RWPE2 (cell line): ENCODE data around the gene PLXNA4.
A peak's percentile ranks its signal among the peaks of the same experiment; 100 is the strongest.

Experiments
- ATAC-seq: fragments of 200-7000 bp; cut with Tn5 transposase; 3 replicates; pipeline ENCODE4 v1.9.1; 2021; ENCODE audit warnings: low read depth
- DNase-seq: peaks from one replicate; pipeline ENCODE4 v3.0.0-alpha.2; 2020; ENCODE audit warnings: low spot score
- H3K27ac ChIP-seq: fragments of 450-650 bp; 2 replicates; pipeline ENCODE4 v1.5.1; 2017; ENCODE audit warnings: mild to moderate bottlenecking; ENCODE audit not compliant: poor library complexity, severe bottlenecking
- H3K27me3 ChIP-seq: fragments of 250-450 bp; sonication (Bioruptor Pico); 2 replicates; pipeline ENCODE4 v1.5.1; 2021; ENCODE audit warnings: mild to moderate bottlenecking, moderate library complexity; ENCODE audit not compliant: insufficient read depth, poor library complexity, severe bottlenecking
- H3K36me3 ChIP-seq: fragments of 250-450 bp; sonication (Bioruptor Pico); 2 replicates; pipeline ENCODE4 v1.5.1; 2020; ENCODE audit warnings: low read depth, mild to moderate bottlenecking, moderate library complexity
- H3K4me1 ChIP-seq: fragments of 250-450 bp; sonication (Bioruptor Pico); 2 replicates; pipeline ENCODE4 v1.5.1; 2021; ENCODE audit warnings: mild to moderate bottlenecking, moderate library complexity; ENCODE audit not compliant: insufficient read depth, poor library complexity, severe bottlenecking
- H3K4me3 ChIP-seq: fragments of 250-450 bp; sonication (Bioruptor Pico); 2 replicates; pipeline ENCODE4 v1.5.1; 2021; ENCODE audit warnings: mild to moderate bottlenecking, moderate library complexity; ENCODE audit not compliant: severe bottlenecking
- H3K9me3 ChIP-seq: fragments of 250-450 bp; sonication (Bioruptor Pico); 2 replicates; pipeline ENCODE4 v1.5.1; 2021; ENCODE audit warnings: mild to moderate bottlenecking, moderate library complexity; ENCODE audit not compliant: severe bottlenecking
- TF ChIP-seq, protein P1 (sequence below): fragments of 450-650 bp; IDR thresholded peaks from one replicate; pipeline ENCODE4 v1.5.1; 2017; ENCODE audit warnings: mild to moderate bottlenecking, moderate library complexity; ENCODE audit not compliant: poor library complexity, severe bottlenecking

Gene PLXNA4

DNA sequence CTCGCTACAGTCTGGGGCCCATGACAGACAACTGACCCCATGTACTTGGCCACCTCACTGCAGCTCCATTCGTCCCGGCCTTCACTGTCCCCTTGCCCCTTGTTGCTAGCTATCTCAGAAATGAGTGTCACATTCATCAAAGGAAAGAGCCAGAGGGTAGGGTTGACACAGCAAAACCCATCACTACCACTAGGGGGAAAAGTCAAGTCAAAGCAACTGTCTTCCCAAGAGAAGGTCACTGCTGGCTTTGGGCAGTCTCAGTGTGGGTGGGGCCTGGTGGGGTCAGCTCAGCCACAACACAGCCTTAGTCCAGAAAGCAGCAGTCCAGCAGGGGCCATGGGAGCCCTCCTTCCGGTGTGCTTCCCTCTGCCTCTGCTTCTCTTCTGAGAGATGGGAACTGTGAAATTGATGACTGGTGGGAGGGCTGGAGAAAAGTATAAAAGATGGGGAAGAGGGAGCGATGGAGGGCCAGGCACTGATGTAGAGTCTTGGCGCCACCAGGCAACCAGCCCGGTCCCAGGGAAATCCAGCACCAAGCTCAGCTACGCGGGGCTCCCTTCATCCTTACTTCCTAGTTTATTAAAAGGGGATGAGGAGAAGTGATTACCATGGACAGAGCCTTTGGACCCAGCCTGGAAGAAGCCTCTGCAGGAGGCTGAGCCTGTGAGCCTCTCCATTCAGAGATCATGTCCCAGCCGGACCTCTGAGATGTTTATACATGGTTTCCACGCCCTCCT, 58.0 kb downstream of the PLXNA4 start:
- TF ChIP-seq, protein P1, sequence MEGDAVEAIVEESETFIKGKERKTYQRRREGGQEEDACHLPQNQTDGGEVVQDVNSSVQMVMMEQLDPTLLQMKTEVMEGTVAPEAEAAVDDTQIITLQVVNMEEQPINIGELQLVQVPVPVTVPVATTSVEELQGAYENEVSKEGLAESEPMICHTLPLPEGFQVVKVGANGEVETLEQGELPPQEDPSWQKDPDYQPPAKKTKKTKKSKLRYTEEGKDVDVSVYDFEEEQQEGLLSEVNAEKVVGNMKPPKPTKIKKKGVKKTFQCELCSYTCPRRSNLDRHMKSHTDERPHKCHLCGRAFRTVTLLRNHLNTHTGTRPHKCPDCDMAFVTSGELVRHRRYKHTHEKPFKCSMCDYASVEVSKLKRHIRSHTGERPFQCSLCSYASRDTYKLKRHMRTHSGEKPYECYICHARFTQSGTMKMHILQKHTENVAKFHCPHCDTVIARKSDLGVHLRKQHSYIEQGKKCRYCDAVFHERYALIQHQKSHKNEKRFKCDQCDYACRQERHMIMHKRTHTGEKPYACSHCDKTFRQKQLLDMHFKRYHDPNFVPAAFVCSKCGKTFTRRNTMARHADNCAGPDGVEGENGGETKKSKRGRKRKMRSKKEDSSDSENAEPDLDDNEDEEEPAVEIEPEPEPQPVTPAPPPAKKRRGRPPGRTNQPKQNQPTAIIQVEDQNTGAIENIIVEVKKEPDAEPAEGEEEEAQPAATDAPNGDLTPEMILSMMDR = no peak
- DNase-seq (no peak), ATAC-seq (no peak)

DNA sequence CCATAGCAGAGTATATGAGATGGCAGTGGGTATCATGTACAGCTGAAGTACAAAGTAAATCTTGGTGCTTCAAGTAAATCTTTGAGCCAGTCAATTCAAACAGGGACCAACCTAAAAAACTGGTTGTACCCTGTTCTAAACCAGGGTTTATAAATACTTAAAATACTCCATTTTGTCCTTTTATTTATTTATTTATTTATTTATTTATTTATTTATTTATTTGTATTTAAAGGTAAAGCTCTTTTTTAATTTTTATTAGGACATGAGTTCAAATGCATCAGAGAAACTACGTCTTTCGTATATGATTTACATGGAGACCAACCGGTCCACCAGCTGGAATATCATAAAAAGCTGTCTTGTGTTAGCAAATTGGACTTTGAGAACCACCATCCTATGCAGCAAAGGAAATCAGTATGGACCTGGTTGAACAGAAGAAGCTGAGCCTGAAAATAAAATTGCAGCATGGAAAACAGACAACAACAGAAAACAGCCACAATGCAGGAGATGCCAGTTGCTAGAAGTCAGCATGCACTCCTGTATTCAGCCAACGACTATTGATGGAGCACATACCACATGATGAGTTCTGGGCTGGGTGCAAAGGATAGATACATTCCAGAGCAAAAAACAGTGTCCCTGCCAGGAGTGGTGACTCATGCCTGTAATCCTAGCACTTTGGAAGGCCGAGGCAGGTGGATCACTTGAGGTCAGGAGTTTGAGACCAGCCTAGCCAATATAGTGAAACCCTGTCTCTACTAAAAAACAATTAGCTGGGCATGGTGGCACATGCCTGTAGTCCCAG, 60.0 kb downstream of the PLXNA4 start:
- no peak overlapping the region for H3K4me3 ChIP-seq

More for the DNA sequence above, 58.0 kb downstream of the PLXNA4 start:
- Histone ChIP-seq H3K4me1 (no peaks in the 10 kb centered on the region), H3K27me3 (no peaks in the 10 kb centered on the region), H3K27ac (no peak overlapping the region), H3K36me3 (no peaks in the 10 kb centered on the region), H3K9me3 (no peaks in the 10 kb centered on the region), H3K4me3 (no peak overlapping the region)

DNA sequence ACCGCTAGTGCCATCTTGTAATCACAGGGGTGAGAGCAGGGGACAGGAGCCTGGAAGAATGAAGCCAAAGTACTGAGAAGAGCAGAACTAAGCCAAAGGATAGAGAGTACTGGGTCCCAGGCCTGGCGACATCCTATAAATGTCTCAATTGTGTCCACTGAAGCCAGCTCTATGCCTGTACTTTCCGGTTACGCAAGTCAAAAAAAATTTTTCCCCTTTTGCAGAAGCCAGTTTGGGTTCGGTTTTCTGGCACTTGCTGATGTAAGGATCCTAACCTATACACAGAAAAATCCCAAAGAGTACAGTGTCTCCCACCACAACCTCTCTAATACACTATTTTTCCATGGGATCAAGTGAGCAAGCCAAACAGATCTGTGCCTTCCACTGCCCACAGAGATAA, 61.1 kb downstream of the PLXNA4 start:
- Histone ChIP-seq H3K4me1 (no peaks in the 10 kb centered on the region), H3K27me3 (peaks cover 9% of the 10 kb centered on the region), H3K36me3 (no peaks in the 10 kb centered on the region), H3K27ac (no peak overlapping the region), H3K9me3 (no peaks in the 10 kb centered on the region), H3K4me3 (no peak overlapping the region)
- ATAC-seq (no peak), DNase-seq (no peak)
- TF ChIP-seq, protein P1 = no peak

More for the DNA sequence above, 60.0 kb downstream of the PLXNA4 start:
- H3K36me3 ChIP-seq = no peaks in the 10 kb centered on the region
- TF ChIP-seq, protein P1 = no peak
- no peak for DNase-seq
- H3K27me3 ChIP-seq = peaks cover 9% of the 10 kb centered on the region
- H3K9me3 ChIP-seq = no peaks in the 10 kb centered on the region
- H3K4me1 ChIP-seq = no peaks in the 10 kb centered on the region
- ATAC-seq = peak; percentile 61; the same call in 1 of the 3 replicates
- no peak overlapping the region for H3K27ac ChIP-seq

DNA sequence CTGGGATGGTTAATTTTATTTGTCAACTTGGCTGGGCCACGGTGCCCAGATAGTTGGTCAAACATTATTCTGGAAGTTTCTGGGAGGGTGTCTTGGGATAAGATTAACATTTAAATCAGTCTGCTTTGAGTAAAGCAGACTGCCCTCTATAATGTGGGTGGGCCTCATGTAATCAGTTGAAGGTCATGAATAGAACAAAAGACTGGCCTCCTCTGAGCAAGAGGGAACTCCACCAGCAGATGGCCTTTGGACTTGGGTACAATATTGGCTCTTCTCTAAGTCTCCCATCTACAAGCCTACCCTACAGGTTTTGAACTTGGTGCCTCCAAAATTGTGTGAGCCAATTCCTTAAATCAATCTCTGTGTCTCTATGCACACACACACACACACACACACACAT, 61.8 kb downstream of the PLXNA4 start:
- TF ChIP-seq, protein P1 = no peak
- no peak overlapping the region for H3K27ac ChIP-seq
- H3K4me3 ChIP-seq = no peak overlapping the region
- peaks cover 9% of the 10 kb centered on the region for H3K27me3 ChIP-seq
- no peaks in the 10 kb centered on the region for H3K36me3 ChIP-seq
- DNase-seq (no peak), ATAC-seq (no peak)
- H3K4me1 ChIP-seq = no peaks in the 10 kb centered on the region
- no peaks in the 10 kb centered on the region for H3K9me3 ChIP-seq

DNA sequence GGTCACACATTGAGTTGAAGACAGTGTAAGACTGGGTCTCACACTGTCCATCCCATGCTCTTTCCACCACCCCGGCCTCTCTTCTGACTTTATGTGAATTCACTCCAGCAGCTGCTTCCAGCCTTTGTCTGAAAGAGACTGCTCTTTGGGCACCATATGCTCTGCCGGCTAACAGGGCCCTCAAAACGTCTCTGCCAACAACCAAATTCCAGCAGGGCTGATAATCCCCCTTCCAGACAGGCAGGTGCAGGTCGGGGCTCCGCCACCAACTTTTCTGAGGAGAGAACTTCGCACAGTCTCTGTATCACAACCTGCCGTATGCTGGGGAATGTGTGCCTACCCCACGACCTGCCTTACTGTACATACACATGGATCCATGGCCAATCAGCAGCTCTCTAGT, 64.3 kb downstream of the PLXNA4 start:
- no peak for DNase-seq
- Histone ChIP-seq H3K4me1 (no peaks in the 10 kb centered on the region), H3K27me3 (peaks cover 9% of the 10 kb centered on the region), H3K9me3 (no peaks in the 10 kb centered on the region), H3K27ac (no peak overlapping the region), H3K4me3 (no peak overlapping the region), H3K36me3 (no peaks in the 10 kb centered on the region)
- TF ChIP-seq, protein P1 = no peak
- ATAC-seq = no peak
